Suprapubic skin (tissue), 3 donors: ENCODE measurements around the gene ANKRD31.
"Not testable (repeated sequence)": the region's sequence is repeated elsewhere in the genome, so short reads cannot be mapped to it uniquely, and the experiment has no call there.

ENCODE experiments used
- POLR2A ChIP-seq, 2 donors: fragments of 450-650 bp; IDR thresholded peaks; one replicate each; pipeline ENCODE4 v1.6.1; 2017; ENCODE audit warnings: antibody characterized with exemption in 2 of 2, mild to moderate bottlenecking in 2 of 2, moderate library complexity in 2 of 2
- TF ChIP-seq, protein P1 (sequence below), 2 donors: fragments of 200-600 bp in 1 of 2; fragments of 450-650 bp in 1 of 2; sonication (generic) in 1 of 2; IDR thresholded peaks; one replicate each; pipeline ENCODE4 v1.5.1; 2016 to 2019; ENCODE audit warnings: antibody characterized with exemption in 2 of 2, mild to moderate bottlenecking in 1 of 2, moderate library complexity in 1 of 2

DNA sequence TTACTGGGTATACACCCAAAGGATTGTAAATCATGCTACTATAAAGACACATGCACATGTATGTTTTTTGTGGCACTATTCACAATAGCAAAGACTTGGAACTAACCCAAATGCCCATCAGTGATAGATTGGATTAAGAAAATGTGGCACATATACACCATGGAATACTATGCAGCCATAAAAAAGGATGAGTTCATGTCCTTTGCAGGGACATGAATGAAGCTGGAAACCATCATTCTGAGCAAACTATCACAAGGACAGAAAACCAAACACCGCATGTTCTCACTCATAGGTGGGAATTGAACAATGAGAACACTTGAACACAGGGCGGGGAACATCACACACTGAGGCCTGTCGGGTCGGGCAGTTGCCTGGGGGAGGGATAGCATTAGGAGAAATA lies 61.8 kb downstream of the ANKRD31 start:
- TF ChIP-seq, protein P1, sequence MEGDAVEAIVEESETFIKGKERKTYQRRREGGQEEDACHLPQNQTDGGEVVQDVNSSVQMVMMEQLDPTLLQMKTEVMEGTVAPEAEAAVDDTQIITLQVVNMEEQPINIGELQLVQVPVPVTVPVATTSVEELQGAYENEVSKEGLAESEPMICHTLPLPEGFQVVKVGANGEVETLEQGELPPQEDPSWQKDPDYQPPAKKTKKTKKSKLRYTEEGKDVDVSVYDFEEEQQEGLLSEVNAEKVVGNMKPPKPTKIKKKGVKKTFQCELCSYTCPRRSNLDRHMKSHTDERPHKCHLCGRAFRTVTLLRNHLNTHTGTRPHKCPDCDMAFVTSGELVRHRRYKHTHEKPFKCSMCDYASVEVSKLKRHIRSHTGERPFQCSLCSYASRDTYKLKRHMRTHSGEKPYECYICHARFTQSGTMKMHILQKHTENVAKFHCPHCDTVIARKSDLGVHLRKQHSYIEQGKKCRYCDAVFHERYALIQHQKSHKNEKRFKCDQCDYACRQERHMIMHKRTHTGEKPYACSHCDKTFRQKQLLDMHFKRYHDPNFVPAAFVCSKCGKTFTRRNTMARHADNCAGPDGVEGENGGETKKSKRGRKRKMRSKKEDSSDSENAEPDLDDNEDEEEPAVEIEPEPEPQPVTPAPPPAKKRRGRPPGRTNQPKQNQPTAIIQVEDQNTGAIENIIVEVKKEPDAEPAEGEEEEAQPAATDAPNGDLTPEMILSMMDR (IDR thresholded peaks at IDR 0.05), result not testable (repeated sequence)
- not testable (repeated sequence) for TF ChIP-seq POLR2A (IDR thresholded peaks at IDR 0.05)
